GM23248 (cell line): ENCODE data around the gene SEMA6A. TPM values are rescaled to one million over a fixed set of nuclear protein-coding genes. Genes with fewer than 3 reads are reported as not detected.
"Not testable (repeated sequence)": the region's sequence is repeated elsewhere in the genome, so short reads cannot be mapped to it uniquely, and the experiment has no call there.

ENCODE experiments used
- DNase-seq: peaks from one replicate; pipeline ENCODE4 v3.0.0-alpha.2; 2015
- H2AFZ ChIP-seq: fragments of 200-600 bp; sonication (generic); 2 replicates; pipeline ENCODE4 v1.6.1; 2016; ENCODE audit warnings: antibody characterized with exemption
- H3F3A ChIP-seq: fragments of 200-600 bp; sonication (generic); 2 replicates; pipeline ENCODE4 v1.6.1; 2016; ENCODE audit warnings: mild to moderate bottlenecking, antibody characterized with exemption, mixed run types; ENCODE audit not compliant: insufficient read depth
- H3K27ac ChIP-seq: fragments of 200-600 bp; sonication (generic); 2 replicates; pipeline ENCODE4 v1.5.1; 2016; ENCODE audit warnings: mild to moderate bottlenecking
- H3K27me3 ChIP-seq: fragments of 200-600 bp; sonication (generic); replicated peaks from 2 replicates; pipeline ENCODE4 v1.6.1; 2016; ENCODE audit warnings: mild to moderate bottlenecking; ENCODE audit not compliant: insufficient read depth
- H3K36me3 ChIP-seq: fragments of 200-600 bp; sonication (generic); 2 replicates; pipeline ENCODE4 v1.6.1; 2016; ENCODE audit warnings: low read depth, mild to moderate bottlenecking
- H3K4me1 ChIP-seq: fragments of 200-600 bp; sonication (generic); 2 replicates; pipeline ENCODE4 v1.6.1; 2016; ENCODE audit warnings: mild to moderate bottlenecking; ENCODE audit not compliant: insufficient read depth
- H3K4me2 ChIP-seq: fragments of 200-600 bp; sonication (generic); one replicate; pipeline ENCODE4 v1.6.1; 2016; ENCODE audit warnings: mild to moderate bottlenecking; ENCODE audit not compliant: unreplicated experiment
- H3K4me3 ChIP-seq: fragments of 200-600 bp; sonication (generic); 2 replicates; pipeline ENCODE4 v1.5.1; 2016; ENCODE audit warnings: mild to moderate bottlenecking
- H3K79me2 ChIP-seq: fragments of 200-600 bp; sonication (generic); 2 replicates; pipeline ENCODE4 v1.6.1; 2016; ENCODE audit warnings: mild to moderate bottlenecking; ENCODE audit not compliant: insufficient read depth
- H3K9ac ChIP-seq: fragments of 200-600 bp; sonication (generic); 2 replicates; pipeline ENCODE4 v1.6.1; 2016; ENCODE audit warnings: mild to moderate bottlenecking
- H3K9me2 ChIP-seq: fragments of 200-600 bp; sonication (generic); 2 replicates; pipeline ENCODE4 v1.6.1; 2016; ENCODE audit warnings: mixed run types, mild to moderate bottlenecking, moderate library complexity; ENCODE audit not compliant: insufficient read depth
- H3K9me3 ChIP-seq: fragments of 200-600 bp; sonication (generic); one replicate; pipeline ENCODE4 v1.6.1; 2017; ENCODE audit warnings: low read depth
- H4K20me1 ChIP-seq: fragments of 200-600 bp; sonication (generic); 2 replicates; pipeline ENCODE4 v1.6.0; 2016; ENCODE audit not compliant: insufficient read depth
- EZH2 ChIP-seq: fragments of 200-600 bp; sonication (generic); IDR thresholded peaks from 2 replicates; pipeline ENCODE4 v1.6.1; 2018; ENCODE audit warnings: antibody characterized with exemption, mild to moderate bottlenecking; ENCODE audit not compliant: insufficient read depth, poor library complexity, severe bottlenecking
- EZH2phosphoT487 ChIP-seq: fragments of 200-600 bp; sonication (generic); IDR thresholded peaks from 2 replicates; pipeline ENCODE4 v1.6.1; 2018; ENCODE audit warnings: antibody characterized with exemption, moderate library complexity, mild to moderate bottlenecking, low read depth; ENCODE audit not compliant: insufficient read depth
- WGBS, 2 experiments: methylation state at CpG; one replicate each; pipeline ENCODE4 v1.1.6; 2015 to 2017; ENCODE audit warnings: low lambda C conversion rate in 2 of 2, low coverage in 1 of 2; ENCODE audit errors: missing lambda C conversion rate in 2 of 2; 5-methylcytosine and 5-hydroxymethylcytosine counted together
- in situ Hi-C: fragments of 300-500 bp; cut with MboI; formaldehyde crosslinking; loops from 2 replicates; pipeline ENCODE4 v1.15.0; 2020
- polyA plus RNA-seq: library from polyadenylated mRNA; unstranded; fragments of >200 nt; fragmentation: Nextera tagmentation; extraction: Ambion mirVana; gene quantifications from 2 replicates; pipeline ENCODE4 v1.2.1, GENCODE V29; 2016
- total RNA-seq: library from RNA; depleted of rRNA; stranded (reverse); fragments of >200 nt; shearing (Covaris generic); gene quantifications from 2 replicates; pipeline ENCODE4 v1.2.3, GENCODE V29; 2014

The SEMA6A gene
- total and polyA plus RNA-seq, 2 experiments from 2014 or later: under 0.01 to 0.79 TPM

GRCh38 chr5:116525674-116526073 lies 48.9 kb downstream of the SEMA6A start:
- DNase-seq: no peak
- no peaks in the 10 kb centered on the region for H3K9me3 ChIP-seq
- no peak overlapping the region for H3K4me2 ChIP-seq
- no peak overlapping the region for H2AFZ ChIP-seq
- H3K4me1 ChIP-seq: no peaks in the 10 kb centered on the region
- H3K27me3 ChIP-seq: peaks cover 21% of the 10 kb centered on the region; the same call in 1 of the 2 replicates
- TF ChIP-seq EZH2phosphoT487 (no peak), EZH2 (no peak)
- no peak overlapping the region for H3K4me3 ChIP-seq
- H3K9me2 ChIP-seq: no peaks in the 10 kb centered on the region
- no peaks in the 10 kb centered on the region for H4K20me1 ChIP-seq
- no peaks in the 10 kb centered on the region for H3F3A ChIP-seq
- in situ Hi-C loops: no loop called here
- H3K9ac ChIP-seq: no peak overlapping the region
- no peaks in the 10 kb centered on the region for H3K36me3 ChIP-seq
- H3K27ac ChIP-seq: no peak overlapping the region
- WGBS, 2 experiments: 83 to 85% methylated on average over 3 of the region's 3 CpGs
- no peaks in the 10 kb centered on the region for H3K79me2 ChIP-seq

GRCh38 chr5:116524966-116525365 lies 49.7 kb downstream of the SEMA6A start:
- H3K36me3 ChIP-seq: no peaks in the 10 kb centered on the region
- H3K27ac ChIP-seq: no peak overlapping the region
- H3F3A ChIP-seq: no peaks in the 10 kb centered on the region
- no peaks in the 10 kb centered on the region for H3K4me1 ChIP-seq
- no peaks in the 10 kb centered on the region for H4K20me1 ChIP-seq
- WGBS, 2 experiments: 70% methylated on average over 2 of the region's 2 CpGs
- H3K4me2 ChIP-seq: no peak overlapping the region
- peaks cover 17% of the 10 kb centered on the region; the same call in 1 of the 2 replicates for H3K27me3 ChIP-seq
- no peaks in the 10 kb centered on the region for H3K9me3 ChIP-seq
- no peak overlapping the region for H3K9ac ChIP-seq
- no peaks in the 10 kb centered on the region for H3K9me2 ChIP-seq
- no peaks in the 10 kb centered on the region for H3K79me2 ChIP-seq
- no peak overlapping the region for H3K4me3 ChIP-seq
- no peak for DNase-seq
- in situ Hi-C loops: no loop called here
- TF ChIP-seq EZH2phosphoT487 (no peak), EZH2 (no peak)
- no peak overlapping the region for H2AFZ ChIP-seq

GRCh38 chr5:116524051-116524904 lies 50.3 kb downstream of the SEMA6A start:
- H3K4me3 ChIP-seq: no peak overlapping the region
- in situ Hi-C loops: no loop called here
- H3K9ac ChIP-seq: no peak overlapping the region
- no peaks in the 10 kb centered on the region for H4K20me1 ChIP-seq
- H3F3A ChIP-seq: no peaks in the 10 kb centered on the region
- H3K27me3 ChIP-seq: peaks cover 16% of the 10 kb centered on the region; the same call in 1 of the 2 replicates
- no peaks in the 10 kb centered on the region for H3K79me2 ChIP-seq
- no peak overlapping the region for H3K4me2 ChIP-seq
- DNase-seq: no peak
- H2AFZ ChIP-seq: no peak overlapping the region
- no peaks in the 10 kb centered on the region for H3K9me3 ChIP-seq
- H3K9me2 ChIP-seq: no peaks in the 10 kb centered on the region
- H3K36me3 ChIP-seq: no peaks in the 10 kb centered on the region
- no peak overlapping the region for H3K27ac ChIP-seq
- no peaks in the 10 kb centered on the region for H3K4me1 ChIP-seq
- TF ChIP-seq EZH2: no peak
- no peak for TF ChIP-seq EZH2phosphoT487
- WGBS, 2 experiments: 50 to 56% methylated on average over 3 of the region's 3 CpGs

- H3K4me1 ChIP-seq, H3F3A ChIP-seq, H3K27me3 ChIP-seq, H3K9me2 ChIP-seq, H4K20me1 ChIP-seq, H3K79me2 ChIP-seq, H2AFZ ChIP-seq, H3K36me3 ChIP-seq, H3K27ac ChIP-seq, H3K9me3 ChIP-seq, DNase-seq, H3K4me2 ChIP-seq, H3K4me3 ChIP-seq, in situ Hi-C loops, H3K9ac ChIP-seq: not testable (repeated sequence)
- 84% methylated on average over 11 of the region's 11 CpGs for WGBS, 2 experiments
Observed at GRCh38 chr5:116523182-116523581, 51.4 kb downstream of the SEMA6A start.
